Tibial nerve (tissue), 4 donors: ENCODE measurements around the gene ZNF429.

ENCODE experiments used
- EP300 ChIP-seq, 2 donors: sonication (generic); formaldehyde crosslinking; IDR thresholded peaks; one replicate each; pipeline ENCODE4 v1.6.1; 2017; ENCODE audit warnings: antibody characterized with exemption in 2 of 2, mild to moderate bottlenecking in 1 of 2
- POLR2A ChIP-seq, 2 donors: fragments of 450-650 bp; IDR thresholded peaks; one replicate each; pipeline ENCODE4 v1.6.1; 2017; ENCODE audit warnings: antibody characterized with exemption in 2 of 2, mild to moderate bottlenecking in 2 of 2, moderate library complexity in 2 of 2
- TF ChIP-seq, protein P1 (sequence below), 5 experiments: fragments of 200-600 bp in 3 of 5; fragments of 450-650 bp in 2 of 5; sonication (generic) in 3 of 5; IDR thresholded peaks; one replicate each; pipeline ENCODE4 v1.5.1; 2016 to 2019; ENCODE audit warnings: antibody characterized with exemption in 5 of 5, mild to moderate bottlenecking in 3 of 5, moderate library complexity in 2 of 5

DNA sequence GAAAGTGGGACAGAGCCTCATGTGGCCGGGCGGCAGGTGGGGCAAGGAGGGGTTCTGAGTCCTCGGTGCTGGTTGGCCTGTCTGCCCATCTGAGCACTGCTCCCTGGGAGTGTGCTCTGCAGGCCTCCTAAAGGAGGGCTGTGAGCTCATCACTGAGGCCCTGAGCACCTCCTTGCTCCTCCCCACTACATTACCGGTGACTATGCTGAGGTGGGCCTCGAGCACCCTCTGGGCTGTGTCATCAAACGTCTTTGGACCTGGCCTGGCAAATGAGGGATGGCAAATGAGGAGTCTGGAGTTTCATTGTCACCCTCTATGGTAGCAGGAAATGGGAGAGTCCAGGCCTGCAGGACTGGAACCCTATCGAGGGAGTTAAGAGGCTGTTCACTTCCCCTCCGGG is 38.8 kb upstream of the ZNF429 start:
- TF ChIP-seq POLR2A (IDR thresholded peaks at IDR 0.05): no peak
- TF ChIP-seq, protein P1, sequence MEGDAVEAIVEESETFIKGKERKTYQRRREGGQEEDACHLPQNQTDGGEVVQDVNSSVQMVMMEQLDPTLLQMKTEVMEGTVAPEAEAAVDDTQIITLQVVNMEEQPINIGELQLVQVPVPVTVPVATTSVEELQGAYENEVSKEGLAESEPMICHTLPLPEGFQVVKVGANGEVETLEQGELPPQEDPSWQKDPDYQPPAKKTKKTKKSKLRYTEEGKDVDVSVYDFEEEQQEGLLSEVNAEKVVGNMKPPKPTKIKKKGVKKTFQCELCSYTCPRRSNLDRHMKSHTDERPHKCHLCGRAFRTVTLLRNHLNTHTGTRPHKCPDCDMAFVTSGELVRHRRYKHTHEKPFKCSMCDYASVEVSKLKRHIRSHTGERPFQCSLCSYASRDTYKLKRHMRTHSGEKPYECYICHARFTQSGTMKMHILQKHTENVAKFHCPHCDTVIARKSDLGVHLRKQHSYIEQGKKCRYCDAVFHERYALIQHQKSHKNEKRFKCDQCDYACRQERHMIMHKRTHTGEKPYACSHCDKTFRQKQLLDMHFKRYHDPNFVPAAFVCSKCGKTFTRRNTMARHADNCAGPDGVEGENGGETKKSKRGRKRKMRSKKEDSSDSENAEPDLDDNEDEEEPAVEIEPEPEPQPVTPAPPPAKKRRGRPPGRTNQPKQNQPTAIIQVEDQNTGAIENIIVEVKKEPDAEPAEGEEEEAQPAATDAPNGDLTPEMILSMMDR (IDR thresholded peaks at IDR 0.05): no peak
- TF ChIP-seq EP300 (IDR thresholded peaks at IDR 0.05): no peak
